ENCODE results near the gene DIAPH1.
"Not testable (repeated sequence)": the region's sequence is repeated elsewhere in the genome, so short reads cannot be mapped to it uniquely, and the experiment has no call there.

Gene DIAPH1

DNA sequence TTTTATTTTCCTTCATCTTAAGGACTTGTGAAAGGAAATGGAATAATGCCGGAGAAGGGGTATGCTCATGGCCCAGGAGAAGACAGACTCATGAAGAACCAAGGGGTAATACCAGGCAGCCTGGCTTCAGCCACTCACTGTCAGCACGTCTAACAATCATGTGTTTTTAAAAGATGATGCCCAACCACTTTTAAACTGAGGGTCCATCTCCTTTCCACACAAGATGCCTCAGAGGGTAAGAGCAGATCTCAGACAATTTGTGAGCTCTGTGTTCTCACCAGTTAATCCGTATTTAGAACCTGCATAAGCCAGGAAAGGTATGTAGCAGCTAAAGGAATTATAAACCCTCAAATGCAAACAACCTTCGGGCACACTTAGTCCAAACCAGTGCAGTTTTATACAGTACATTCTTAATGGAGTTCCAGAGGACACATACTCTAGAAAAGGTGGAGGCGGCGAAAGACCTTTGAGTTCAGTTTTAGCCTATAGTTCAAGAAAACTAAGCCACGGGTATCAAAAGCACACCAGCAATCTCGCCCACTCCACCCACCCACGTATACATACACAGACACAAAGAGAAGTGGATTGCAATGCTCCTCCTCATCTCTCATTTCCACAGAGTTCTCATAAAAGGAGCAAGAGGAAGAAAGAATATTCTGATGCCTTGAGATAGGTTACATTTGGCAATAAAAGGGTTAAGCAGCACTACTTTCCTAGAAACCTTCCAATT lies 2.6 kb downstream of the DIAPH1 start:
- in situ Hi-C loops (cut with HindIII; ENCODE audit: low sequenced_read_pairs): no loop called here

GRCh38 chr5:141613344-141613743 lies 5.5 kb downstream of the DIAPH1 start:
- in situ Hi-C loops (cut with HindIII; ENCODE audit: low sequenced_read_pairs): no loop called here

- in situ Hi-C loops (cut with HindIII; ENCODE audit: low sequenced_read_pairs): no loop called here
These were observed 7.5 kb downstream of the DIAPH1 start for GRCh38 chr5:141611289-141611688.

GRCh38 chr5:141609921-141610320 lies 8.9 kb downstream of the DIAPH1 start:
- in situ Hi-C loops (cut with HindIII; ENCODE audit: low sequenced_read_pairs): not testable (repeated sequence)

GRCh38 chr5:141609044-141609443 lies 9.8 kb downstream of the DIAPH1 start:
- in situ Hi-C loops (cut with HindIII; ENCODE audit: low sequenced_read_pairs): no loop called here

DNA sequence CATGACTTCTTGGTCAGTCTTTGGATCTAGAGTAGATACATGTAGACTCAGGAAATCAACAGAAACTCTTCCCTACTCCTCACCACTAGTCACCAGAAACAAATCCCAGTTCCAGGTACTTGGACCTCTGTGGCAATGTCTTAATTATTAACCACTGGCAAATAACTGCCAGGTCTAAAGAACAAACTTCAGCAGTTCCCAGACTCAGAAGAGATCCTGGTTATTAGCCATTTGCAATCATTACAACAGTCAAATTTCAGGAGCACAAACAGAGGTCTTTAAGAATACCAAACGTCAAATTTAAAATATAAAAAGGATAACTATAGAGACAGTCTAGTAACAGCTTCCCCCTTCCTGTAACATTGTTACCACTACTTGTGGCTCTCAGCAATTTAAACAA lies 10.2 kb downstream of the DIAPH1 start:
- in situ Hi-C loops (cut with HindIII; ENCODE audit: low sequenced_read_pairs): no loop called here

DNA sequence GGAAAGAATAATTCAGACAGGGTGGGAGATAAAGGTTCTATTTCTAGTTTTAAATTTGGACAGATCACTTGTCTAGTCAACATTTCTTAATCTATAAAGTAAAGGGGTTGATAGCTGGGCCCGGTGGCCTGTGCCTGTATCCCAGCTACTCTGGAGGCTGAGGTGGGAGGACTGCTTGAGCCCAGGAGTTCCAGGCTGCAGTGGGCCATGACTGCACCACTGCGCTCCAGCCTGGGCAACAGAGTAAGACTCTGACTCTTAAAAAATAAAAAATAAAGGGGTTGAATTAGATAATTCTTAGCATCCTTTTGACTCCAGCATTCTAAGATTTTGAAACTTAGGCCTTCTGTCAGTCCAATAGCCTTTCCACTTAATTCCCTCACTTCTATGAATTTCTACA lies 10.8 kb downstream of the DIAPH1 start:
- in situ Hi-C loops (cut with HindIII; ENCODE audit: low sequenced_read_pairs): no loop called here

- in situ Hi-C loops (cut with HindIII; ENCODE audit: low sequenced_read_pairs): no loop called here
These were observed 13.1 kb downstream of the DIAPH1 start for GRCh38 chr5:141605523-141606277.

DNA sequence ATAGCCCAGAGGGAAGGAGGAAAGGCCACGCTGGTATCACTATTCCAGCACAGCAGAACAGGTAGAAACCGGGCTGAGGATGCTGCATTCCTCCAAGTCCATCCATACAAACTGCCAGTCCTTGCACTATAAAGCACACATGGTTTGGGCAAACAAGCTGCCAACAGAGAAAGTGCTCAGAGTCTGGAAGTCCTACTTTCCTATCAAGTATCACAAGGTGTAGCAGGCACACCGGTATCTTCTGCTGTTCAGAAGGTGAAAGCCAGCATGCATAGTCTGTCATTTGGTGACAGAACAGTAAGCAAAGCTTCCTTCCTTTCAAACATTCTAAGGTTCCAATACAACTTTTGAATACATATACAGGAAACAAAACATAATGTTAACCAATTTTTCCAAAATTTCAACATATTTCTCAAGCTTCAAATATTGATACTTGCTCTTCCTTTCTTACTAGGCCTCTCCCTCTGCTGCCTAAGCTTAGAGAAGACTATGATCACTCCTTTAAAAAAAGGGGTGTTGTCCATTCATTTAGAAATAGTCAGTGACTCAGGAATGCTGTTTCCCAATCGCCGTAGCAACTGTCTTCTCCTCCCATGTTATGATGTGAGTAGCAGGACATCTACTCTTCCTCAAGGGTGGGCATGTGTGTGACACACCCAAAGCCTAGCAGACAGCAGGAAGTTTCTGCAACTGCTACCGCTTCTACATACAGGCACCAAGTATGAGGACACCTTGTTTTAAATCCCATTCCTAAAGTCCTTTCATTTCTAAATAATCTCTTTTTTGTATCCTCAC lies 14.7 kb downstream of the DIAPH1 start:
- in situ Hi-C loops (cut with HindIII; ENCODE audit: low sequenced_read_pairs): no loop called here

- in situ Hi-C loops (cut with HindIII; ENCODE audit: low sequenced_read_pairs): no loop called here
These were observed 16.2 kb downstream of the DIAPH1 start for GRCh38 chr5:141602606-141603005.

GRCh38 chr5:141598391-141599345 lies 20.1 kb downstream of the DIAPH1 start:
- in situ Hi-C loops (cut with HindIII; ENCODE audit: low sequenced_read_pairs): no loop called here

DNA sequence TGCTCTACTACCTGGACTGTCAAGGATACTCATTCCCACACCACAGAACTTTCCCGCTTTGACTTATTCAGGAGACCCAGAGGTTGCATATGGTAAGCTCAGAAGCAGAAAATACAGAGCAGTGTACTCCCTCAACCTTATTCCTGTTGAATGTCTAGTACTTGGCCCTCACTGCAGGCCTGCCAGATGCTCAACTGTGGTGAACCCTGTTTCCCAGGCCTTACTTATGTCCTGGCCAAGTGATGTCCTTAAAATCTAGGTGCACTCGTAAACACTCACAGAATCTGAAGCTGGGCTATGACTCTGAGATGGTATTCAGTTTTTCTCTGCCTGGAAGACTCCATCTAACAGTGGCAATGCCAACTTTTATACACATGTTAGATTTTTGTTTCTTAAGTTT lies 21.0 kb downstream of the DIAPH1 start:
- in situ Hi-C loops (cut with HindIII; ENCODE audit: low sequenced_read_pairs): no loop called here

DNA sequence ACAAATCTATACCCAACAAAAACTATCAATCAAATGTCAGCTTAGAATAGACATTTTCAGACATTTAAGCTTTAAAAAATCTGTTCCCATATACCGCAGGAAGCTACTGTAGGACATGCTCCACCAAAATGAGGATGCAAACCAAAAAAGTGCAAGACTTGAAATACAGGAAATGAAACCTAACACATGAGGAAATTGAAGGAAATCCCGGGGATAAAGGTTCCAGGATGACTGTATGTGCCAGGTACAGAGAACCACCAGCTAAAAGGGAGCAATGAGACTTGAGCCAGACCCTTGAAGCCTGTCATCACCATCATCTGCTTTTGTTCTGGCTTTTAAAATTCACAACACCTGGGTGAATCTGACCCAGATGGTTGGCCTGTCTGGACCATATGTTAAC lies 21.4 kb downstream of the DIAPH1 start:
- in situ Hi-C loops (cut with HindIII; ENCODE audit: low sequenced_read_pairs): no loop called here

DNA sequence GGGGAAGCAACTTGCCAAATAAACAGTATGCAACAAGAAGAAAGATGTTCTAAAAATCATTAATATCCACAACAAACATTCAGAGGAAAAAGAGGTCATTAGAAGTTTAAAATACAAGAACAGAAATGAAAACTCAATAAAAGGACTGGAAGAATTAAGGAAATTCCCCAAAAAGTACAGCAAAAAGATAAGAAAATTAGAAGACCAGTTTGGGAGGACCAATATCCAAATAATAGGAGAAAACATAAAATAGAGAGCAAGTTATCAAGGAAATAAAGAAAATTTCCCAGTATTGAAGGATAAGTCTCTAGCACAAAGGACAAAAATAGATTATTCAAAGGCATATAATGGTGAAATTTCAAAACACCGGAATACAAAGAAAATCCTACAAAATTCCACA lies 21.9 kb downstream of the DIAPH1 start:
- in situ Hi-C loops (cut with HindIII; ENCODE audit: low sequenced_read_pairs): no loop called here

- in situ Hi-C loops (cut with HindIII; ENCODE audit: low sequenced_read_pairs): no loop called here
These were observed 28.7 kb downstream of the DIAPH1 start for GRCh38 chr5:141590127-141590526.

GRCh38 chr5:141586246-141586645 lies 32.6 kb downstream of the DIAPH1 start:
- in situ Hi-C loops (cut with HindIII; ENCODE audit: low sequenced_read_pairs): no loop called here

DNA sequence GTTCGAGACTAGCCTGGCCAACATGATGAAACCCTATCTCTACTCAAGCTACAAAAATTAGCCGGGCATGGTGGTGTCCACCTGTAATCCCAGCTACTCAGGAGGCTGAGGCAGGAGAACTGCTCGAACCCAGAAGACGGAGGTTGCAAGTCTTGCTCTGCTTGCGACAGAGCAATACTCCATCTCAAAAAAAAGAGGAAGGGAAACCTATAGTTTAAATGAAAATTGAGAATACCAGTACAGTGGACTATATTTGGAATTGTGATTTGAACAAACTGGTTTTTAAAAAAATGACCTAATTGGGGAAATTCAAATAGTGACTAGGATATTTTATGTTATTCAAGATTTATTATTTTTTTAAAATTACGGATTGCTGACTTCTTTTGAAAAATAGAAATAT lies 33.2 kb downstream of the DIAPH1 start:
- in situ Hi-C loops (cut with HindIII; ENCODE audit: low sequenced_read_pairs): no loop called here

- in situ Hi-C loops (cut with HindIII; ENCODE audit: low sequenced_read_pairs): no loop called here
These were observed 44.7 kb downstream of the DIAPH1 start for GRCh38 chr5:141574122-141574510.

GRCh38 chr5:141573489-141574121 lies 45.2 kb downstream of the DIAPH1 start:
- in situ Hi-C loops (cut with HindIII; ENCODE audit: low sequenced_read_pairs): no loop called here

- in situ Hi-C loops (cut with HindIII; ENCODE audit: low sequenced_read_pairs): no loop called here
These were observed 48.1 kb downstream of the DIAPH1 start for GRCh38 chr5:141570655-141571054.

All from DLD1 (cell line).